Mesodermal cell (in vitro differentiated cells): Measurements from ENCODE around the gene SLC6A12.

Experiments used
- H3K27ac ChIP-seq: 2 replicates; pipeline ENCODE4 v1.7.0; 2013; ENCODE audit warnings: mild to moderate bottlenecking, low read depth, low read length, moderate library complexity; ENCODE audit not compliant: severe bottlenecking
- H3K36me3 ChIP-seq: 2 replicates; pipeline ENCODE4 v1.7.1; 2013; ENCODE audit warnings: mild to moderate bottlenecking, low read length, moderate library complexity; ENCODE audit not compliant: control insufficient read depth, insufficient read depth
- H3K4me1 ChIP-seq: one replicate; pipeline ENCODE4 v1.7.1; 2013; ENCODE audit warnings: mild to moderate bottlenecking, low read length; ENCODE audit not compliant: insufficient read depth, control insufficient read depth, poor library complexity, severe bottlenecking
- H3K4me3 ChIP-seq: 2 replicates; pipeline ENCODE4 v1.7.0; 2013; ENCODE audit warnings: low read length, control low read depth, mild to moderate bottlenecking; ENCODE audit not compliant: insufficient read depth, poor library complexity, severe bottlenecking; ENCODE audit errors: extremely low read depth
- H3K9me3 ChIP-seq: 2 replicates; pipeline ENCODE4 v1.7.1; 2013; ENCODE audit warnings: mild to moderate bottlenecking, low read length, moderate library complexity; ENCODE audit not compliant: control insufficient read depth
- WGBS, 2 experiments: methylation state at CpG; one replicate each; pipeline ENCODE4 v1.1.5; 2013; ENCODE audit warnings: missing lambda C conversion rate in 2 of 2; ENCODE audit not compliant: insufficient coverage in 2 of 2; 5-methylcytosine and 5-hydroxymethylcytosine counted together

Gene SLC6A12

GRCh38 chr12:160858-161257 is 53.1 kb downstream of the SLC6A12 start:
- 70 to 89% methylated on average over 5 of the region's 9 CpGs for WGBS, 2 experiments
- no peaks in the 10 kb centered on the region for H3K9me3 ChIP-seq
- no peaks in the 10 kb centered on the region for H3K36me3 ChIP-seq

GRCh38 chr12:159156-159782 is 54.7 kb downstream of the SLC6A12 start:
- no peaks in the 10 kb centered on the region for H3K36me3 ChIP-seq
- 56 to 58% methylated on average over 6 of the region's 7 CpGs for WGBS, 2 experiments
- H3K27ac ChIP-seq, result no peak overlapping the region
- H3K4me1 ChIP-seq, result no peaks in the 10 kb centered on the region
- no peak overlapping the region for H3K4me3 ChIP-seq
- no peaks in the 10 kb centered on the region for H3K9me3 ChIP-seq

More at GRCh38 chr12:160858-161257, 53.1 kb downstream of the SLC6A12 start:
- H3K27ac ChIP-seq, result no peak overlapping the region
- no peak overlapping the region for H3K4me3 ChIP-seq
- no peaks in the 10 kb centered on the region for H3K4me1 ChIP-seq

GRCh38 chr12:157644-158043 is 56.3 kb downstream of the SLC6A12 start:
- Histone ChIP-seq H3K4me1 (no peaks in the 10 kb centered on the region), H3K36me3 (no peaks in the 10 kb centered on the region), H3K27ac (no peak overlapping the region), H3K4me3 (no peak overlapping the region), H3K9me3 (no peaks in the 10 kb centered on the region)
- WGBS, 2 experiments, result 93 to 97% methylated on average over 10 of the region's 12 CpGs

GRCh38 chr12:156945-157344 is 57.0 kb downstream of the SLC6A12 start:
- Histone ChIP-seq H3K4me3 (no peak overlapping the region), H3K4me1 (no peaks in the 10 kb centered on the region), H3K9me3 (no peaks in the 10 kb centered on the region), H3K36me3 (no peaks in the 10 kb centered on the region), H3K27ac (no peak overlapping the region)
- WGBS, 2 experiments, result 84 to 89% methylated on average over 7 to 11 of the region's 13 CpGs

- H3K9me3 ChIP-seq, result no peaks in the 10 kb centered on the region
- 92 to 94% methylated on average over 6 to 8 of the region's 8 CpGs for WGBS, 2 experiments
- H3K36me3 ChIP-seq, result no peaks in the 10 kb centered on the region
- H3K4me1 ChIP-seq, result no peaks in the 10 kb centered on the region
- H3K4me3 ChIP-seq, result no peak overlapping the region
- no peak overlapping the region for H3K27ac ChIP-seq
Measured at GRCh38 chr12:155646-156045, 58.3 kb downstream of the SLC6A12 start.

- H3K4me3 ChIP-seq, result no peak overlapping the region
- WGBS, 2 experiments, result 87 to 97% methylated on average over 6 to 9 of the region's 9 CpGs
- no peaks in the 10 kb centered on the region for H3K4me1 ChIP-seq
- H3K9me3 ChIP-seq, result no peaks in the 10 kb centered on the region
- H3K27ac ChIP-seq, result no peak overlapping the region
- H3K36me3 ChIP-seq, result no peaks in the 10 kb centered on the region
Measured at GRCh38 chr12:155006-155405, 59.0 kb downstream of the SLC6A12 start.

GRCh38 chr12:154058-154457 is 59.9 kb downstream of the SLC6A12 start:
- no peaks in the 10 kb centered on the region for H3K9me3 ChIP-seq
- whole genome bisulfite sequencing, 2 experiments, result 88 to 93% methylated on average over 10 to 12 of the region's 12 CpGs
- H3K4me3 ChIP-seq, result no peak overlapping the region
- no peak overlapping the region for H3K27ac ChIP-seq
- H3K4me1 ChIP-seq, result no peaks in the 10 kb centered on the region
- no peaks in the 10 kb centered on the region for H3K36me3 ChIP-seq

- Histone ChIP-seq H3K36me3 (no peaks in the 10 kb centered on the region), H3K27ac (no peak overlapping the region)
- 10 to 11% methylated on average over 7 to 10 of the region's 11 CpGs for WGBS, 2 experiments
Measured at GRCh38 chr12:153080-153746, 60.7 kb downstream of the SLC6A12 start.

GRCh38 chr12:152440-152839 is 61.5 kb downstream of the SLC6A12 start:
- Histone ChIP-seq H3K27ac (no peak overlapping the region), H3K4me3 (no peak overlapping the region), H3K9me3 (no peaks in the 10 kb centered on the region), H3K36me3 (no peaks in the 10 kb centered on the region), H3K4me1 (no peaks in the 10 kb centered on the region)
- 67% methylated on average over 1 of the region's 3 CpGs; no CpG with 5 or more reads in 1 of the 2 experiments for WGBS, 2 experiments

More at GRCh38 chr12:153080-153746, 60.7 kb downstream of the SLC6A12 start:
- H3K4me1 ChIP-seq, result no peaks in the 10 kb centered on the region
- no peak overlapping the region for H3K4me3 ChIP-seq
- H3K9me3 ChIP-seq, result no peaks in the 10 kb centered on the region

GRCh38 chr12:151579-151978 is 62.4 kb downstream of the SLC6A12 start:
- WGBS, 2 experiments, result 49 to 73% methylated on average over 3 of the region's 5 CpGs
- no peaks in the 10 kb centered on the region for H3K4me1 ChIP-seq
- no peak overlapping the region for H3K4me3 ChIP-seq
- no peaks in the 10 kb centered on the region for H3K9me3 ChIP-seq
- no peak overlapping the region for H3K27ac ChIP-seq
- H3K36me3 ChIP-seq, result no peaks in the 10 kb centered on the region
